GM18517 (cell line): ENCODE data around the gene SCN3A.

Experiments used
- ATAC-seq: cut with Tn5 transposase; IDR thresholded peaks from one replicate; pipeline ENCODE4 v1.9.1; 2021; ENCODE audit warnings: mild to moderate bottlenecking, moderate library complexity; ENCODE audit not compliant: unreplicated experiment

The SCN3A gene

DNA sequence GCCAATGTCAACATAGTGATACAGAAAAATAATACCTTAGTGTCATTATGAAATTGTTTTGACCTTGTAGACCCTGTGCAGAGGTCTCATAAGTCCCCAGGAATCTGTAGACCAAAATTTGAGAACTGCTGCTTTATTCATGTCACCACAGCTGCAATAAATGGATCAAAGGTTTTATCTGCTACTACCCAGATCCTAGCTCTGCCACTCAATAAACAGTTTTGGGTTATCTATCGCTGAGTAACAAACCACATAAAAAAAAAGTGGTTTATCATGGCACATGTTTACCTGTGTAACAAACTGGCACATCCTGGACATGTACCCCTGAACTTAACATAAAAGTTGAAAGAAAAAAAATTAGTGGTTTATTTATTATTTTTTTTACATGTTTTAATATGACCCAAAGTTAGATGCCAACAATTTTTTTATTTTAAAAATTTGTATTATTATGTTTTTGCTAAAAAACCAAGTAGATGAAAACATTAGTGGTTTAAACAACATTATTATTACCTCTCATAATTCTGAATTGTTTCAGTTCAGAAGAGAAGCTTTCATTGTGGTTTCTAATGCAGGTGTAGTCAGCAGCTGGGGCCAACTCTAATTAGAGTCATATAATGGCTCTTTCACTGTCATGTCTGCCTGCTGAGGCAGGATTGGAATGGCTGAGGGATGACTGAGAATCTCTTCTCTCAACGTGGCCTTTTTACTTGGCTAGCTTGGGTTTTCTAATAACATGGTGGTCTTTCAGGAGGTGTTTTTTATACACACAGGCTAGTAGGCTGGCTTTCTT, 145.2 kb downstream of the SCN3A start:
- ATAC-seq: no peak

DNA sequence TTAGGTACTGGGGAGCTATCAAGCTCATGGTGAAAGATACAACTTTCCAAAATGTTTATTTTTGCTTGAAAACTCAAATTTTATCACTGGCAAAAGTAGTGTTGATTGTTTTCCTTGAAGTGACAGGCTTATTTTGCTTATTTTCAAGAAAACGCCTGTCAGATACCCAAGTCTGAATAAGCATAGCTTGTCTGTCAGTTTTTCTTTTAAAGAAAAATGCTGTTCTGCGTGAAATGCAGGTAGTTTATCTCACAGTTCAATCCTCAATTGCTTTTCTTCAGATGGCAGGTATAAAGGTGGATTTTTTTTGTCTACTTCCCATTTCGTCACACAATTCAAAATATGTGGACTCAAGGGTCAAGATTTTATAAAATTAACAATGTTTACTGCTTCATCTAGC, 145.9 kb downstream of the SCN3A start:
- ATAC-seq: no peak

- no peak for ATAC-seq
These were observed 146.5 kb downstream of the SCN3A start for GRCh38 chr2:165057308-165057707.

GRCh38 chr2:165056564-165056963, 147.3 kb downstream of the SCN3A start:
- no peak for ATAC-seq

GRCh38 chr2:165055082-165055851, 148.6 kb downstream of the SCN3A start:
- ATAC-seq: no peak

GRCh38 chr2:165054652-165055051, 149.2 kb downstream of the SCN3A start:
- no peak for ATAC-seq

GRCh38 chr2:165044505-165045303, 159.1 kb downstream of the SCN3A start:
- ATAC-seq: no peak
